Neural progenitor cell (in vitro differentiated cells): ENCODE data around the gene MYO1F. TPM values are rescaled to one million over a fixed set of nuclear protein-coding genes. Genes with fewer than 3 reads are reported as not detected.
"Not testable (repeated sequence)": the region's sequence is repeated elsewhere in the genome, so short reads cannot be mapped to it uniquely, and the experiment has no call there.

Experiments used
- DNase-seq: peaks from one replicate; pipeline ENCODE4 v3.0.0-alpha.2; 2016; ENCODE audit warnings: low spot score
- H2AFZ ChIP-seq: fragments of 200-600 bp; sonication (generic); replicated peaks from 2 replicates; pipeline ENCODE4 v1.6.1; 2016; ENCODE audit warnings: antibody characterized with exemption
- H3F3A ChIP-seq: fragments of 200-600 bp; sonication (generic); 2 replicates; pipeline ENCODE4 v1.6.1; 2016; ENCODE audit warnings: antibody characterized with exemption, low read depth
- H3K27ac ChIP-seq: fragments of 200-600 bp; sonication (generic); 2 replicates; pipeline ENCODE4 v1.5.1; 2016; ENCODE audit warnings: mild to moderate bottlenecking
- H3K27me3 ChIP-seq: fragments of 200-600 bp; sonication (generic); 2 replicates; pipeline ENCODE4 v1.6.1; 2016; ENCODE audit warnings: mild to moderate bottlenecking, moderate library complexity
- H3K36me3 ChIP-seq: fragments of 200-600 bp; sonication (generic); 2 replicates; pipeline ENCODE4 v1.5.1; 2016
- H3K4me1 ChIP-seq: fragments of 200-600 bp; sonication (generic); 2 replicates; pipeline ENCODE4 v1.6.1; 2016; ENCODE audit warnings: mixed run types
- H3K4me2 ChIP-seq: fragments of 200-600 bp; sonication (generic); 2 replicates; pipeline ENCODE4 v1.6.1; 2016
- H3K4me3 ChIP-seq: fragments of 200-600 bp; sonication (generic); 2 replicates; pipeline ENCODE4 v1.5.1; 2016
- H3K79me2 ChIP-seq: fragments of 200-600 bp; sonication (generic); 2 replicates; pipeline ENCODE4 v1.6.1; 2016; ENCODE audit warnings: low read depth
- H3K9ac ChIP-seq: fragments of 200-600 bp; sonication (generic); 2 replicates; pipeline ENCODE4 v1.6.1; 2016
- H3K9me3 ChIP-seq: fragments of 200-600 bp; sonication (generic); 2 replicates; pipeline ENCODE4 v1.5.1; 2016; ENCODE audit warnings: low read depth
- H4K20me1 ChIP-seq: fragments of 200-600 bp; sonication (generic); 2 replicates; pipeline ENCODE4 v1.6.1; 2016; ENCODE audit warnings: low read depth
- H3K27ac Mint-ChIP-seq: 3 replicates; pipeline ENCODE4 v1.8.0; 2021; ENCODE audit warnings: mixed read lengths
- H3K27me3 Mint-ChIP-seq: 2 replicates; pipeline ENCODE4 v1.8.0; 2022; ENCODE audit warnings: low read depth, mild to moderate bottlenecking, inconsistent platforms, moderate library complexity, mixed read lengths; ENCODE audit not compliant: insufficient read depth
- H3K36me3 Mint-ChIP-seq: 3 replicates; pipeline ENCODE4 v1.8.0; 2021; ENCODE audit warnings: mixed read lengths
- H3K4me1 Mint-ChIP-seq: 3 replicates; pipeline ENCODE4 v1.8.0; 2021; ENCODE audit warnings: mixed read lengths
- H3K4me3 Mint-ChIP-seq: 3 replicates; pipeline ENCODE4 v1.8.0; 2021; ENCODE audit warnings: mild to moderate bottlenecking, moderate library complexity, mixed read lengths
- H3K9me3 Mint-ChIP-seq: 3 replicates; pipeline ENCODE4 v1.8.0; 2020; ENCODE audit warnings: mixed read lengths
- EZH2 ChIP-seq: fragments of 200-600 bp; sonication (generic); IDR thresholded peaks from 2 replicates; pipeline ENCODE4 v1.6.1; 2017; ENCODE audit warnings: antibody characterized with exemption, mild to moderate bottlenecking, moderate library complexity
- EZH2phosphoT487 ChIP-seq: fragments of 200-600 bp; sonication (generic); IDR thresholded peaks from 2 replicates; pipeline ENCODE4 v1.6.1; 2017; ENCODE audit warnings: antibody characterized with exemption
- total RNA-seq: library from RNA; depleted of rRNA; stranded (reverse); fragments of >200 nt; gene quantifications from 2 replicates; pipeline ENCODE4 v1.2.3, GENCODE V29; 2015; ENCODE audit warnings: low replicate concordance
- TF ChIP-seq, protein P1 (sequence below): fragments of 200-600 bp; sonication (generic); IDR thresholded peaks from 2 replicates; pipeline ENCODE4 v1.5.1; 2017; ENCODE audit warnings: antibody characterized with exemption, mild to moderate bottlenecking

MYO1F gene
- 0.09 and 0.15 TPM in 2 replicates for total RNA-seq

DNA sequence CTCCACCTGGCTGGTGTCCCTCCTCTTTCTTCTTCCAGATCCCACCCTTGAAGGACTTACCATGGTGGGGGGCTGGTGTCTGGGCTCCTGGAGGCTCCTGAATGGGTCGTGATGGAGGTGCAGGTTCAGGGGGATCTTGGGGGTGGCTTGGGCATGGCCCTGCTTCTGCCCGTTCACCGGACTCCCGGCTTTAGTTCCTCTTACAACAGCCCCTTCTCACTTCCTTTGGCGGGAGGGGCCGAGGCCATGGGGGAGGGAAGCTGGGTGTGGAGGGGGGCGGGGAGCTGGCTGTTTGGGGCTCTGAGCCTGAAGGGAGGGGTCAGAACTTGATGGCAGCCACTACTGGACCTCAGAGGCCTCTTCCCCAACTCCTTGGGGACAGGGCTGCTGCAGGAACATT lies at the start of gene MYO1F:
Gene MYO1F, minus strand, starts transcription at position 196 of the 400 bp plus-strand sequence. Its CDS starts 133 bp downstream, at position 63.
- Mint-ChIP-seq H3K36me3 (no peaks in the 10 kb centered on the region), H3K9me3 (no peaks in the 10 kb centered on the region), H3K4me3 (peak within 1 kb of the TSS; percentile 13), H3K4me1 (peaks cover 15% of the 10 kb centered on the region), H3K27me3 (peaks cover 14% of the 10 kb centered on the region), H3K27ac (no peak within 1 kb of the TSS)
- no peak for DNase-seq
- H3K27me3 ChIP-seq: peaks cover 13% of the 10 kb centered on the region
- no peaks in the 10 kb centered on the region for H4K20me1 ChIP-seq
- no peak within 1 kb of the TSS for H3K9ac ChIP-seq
- no peak within 1 kb of the TSS for H2AFZ ChIP-seq
- H3K4me3 ChIP-seq: no peak within 1 kb of the TSS
- H3K4me2 ChIP-seq: no peak within 1 kb of the TSS
- TF ChIP-seq EZH2: no peak
- TF ChIP-seq, protein P1, sequence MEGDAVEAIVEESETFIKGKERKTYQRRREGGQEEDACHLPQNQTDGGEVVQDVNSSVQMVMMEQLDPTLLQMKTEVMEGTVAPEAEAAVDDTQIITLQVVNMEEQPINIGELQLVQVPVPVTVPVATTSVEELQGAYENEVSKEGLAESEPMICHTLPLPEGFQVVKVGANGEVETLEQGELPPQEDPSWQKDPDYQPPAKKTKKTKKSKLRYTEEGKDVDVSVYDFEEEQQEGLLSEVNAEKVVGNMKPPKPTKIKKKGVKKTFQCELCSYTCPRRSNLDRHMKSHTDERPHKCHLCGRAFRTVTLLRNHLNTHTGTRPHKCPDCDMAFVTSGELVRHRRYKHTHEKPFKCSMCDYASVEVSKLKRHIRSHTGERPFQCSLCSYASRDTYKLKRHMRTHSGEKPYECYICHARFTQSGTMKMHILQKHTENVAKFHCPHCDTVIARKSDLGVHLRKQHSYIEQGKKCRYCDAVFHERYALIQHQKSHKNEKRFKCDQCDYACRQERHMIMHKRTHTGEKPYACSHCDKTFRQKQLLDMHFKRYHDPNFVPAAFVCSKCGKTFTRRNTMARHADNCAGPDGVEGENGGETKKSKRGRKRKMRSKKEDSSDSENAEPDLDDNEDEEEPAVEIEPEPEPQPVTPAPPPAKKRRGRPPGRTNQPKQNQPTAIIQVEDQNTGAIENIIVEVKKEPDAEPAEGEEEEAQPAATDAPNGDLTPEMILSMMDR: no peak
- no peak for TF ChIP-seq EZH2phosphoT487
- no peaks in the 10 kb centered on the region for H3K79me2 ChIP-seq
- peaks cover 11% of the 10 kb centered on the region for H3F3A ChIP-seq
- H3K27ac ChIP-seq: no peak within 1 kb of the TSS
- peaks cover 5% of the 10 kb centered on the region for H3K4me1 ChIP-seq
- H3K9me3 ChIP-seq: no peaks in the 10 kb centered on the region
- H3K36me3 ChIP-seq: no peaks in the 10 kb centered on the region

DNA sequence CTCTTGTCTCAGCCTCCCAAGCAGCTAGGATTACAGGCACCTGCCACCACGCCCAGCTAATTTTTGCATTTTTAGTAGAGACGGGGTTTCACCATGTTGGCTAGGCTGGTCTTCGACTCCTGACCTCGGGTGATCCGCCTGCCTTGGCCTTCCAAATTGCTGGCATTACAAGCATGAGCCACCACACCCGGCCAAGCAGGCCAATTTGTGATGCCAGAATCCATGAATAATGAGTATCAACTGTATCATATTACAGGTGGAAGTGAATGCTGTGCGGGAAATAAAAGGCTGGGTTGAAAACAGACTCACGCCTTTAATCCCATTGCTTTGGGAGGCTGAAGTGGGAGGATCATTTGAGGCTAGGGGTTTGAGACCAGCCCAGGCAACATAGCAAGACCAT lies 49.6 kb upstream of the MYO1F start:
- Histone ChIP-seq H3K4me1 (peaks cover 19% of the 10 kb centered on the region), H3K27ac (no peak overlapping the region), H3K36me3 (no peaks in the 10 kb centered on the region), H2AFZ (no peak overlapping the region), H3K9me3 (no peaks in the 10 kb centered on the region), H3K4me3 (no peak overlapping the region), H3K4me2 (no peak overlapping the region), H3K27me3 (no peaks in the 10 kb centered on the region), H3K9ac (no peak overlapping the region), H4K20me1 (no peaks in the 10 kb centered on the region), H3F3A (peaks cover 20% of the 10 kb centered on the region), H3K79me2 (no peaks in the 10 kb centered on the region)
- DNase-seq: no peak
- peaks cover 6% of the 10 kb centered on the region for H3K9me3 Mint-ChIP-seq
- TF ChIP-seq EZH2 (no peak), EZH2phosphoT487 (no peak)
- TF ChIP-seq, protein P1: no peak
- H3K27me3 Mint-ChIP-seq: peaks cover 11% of the 10 kb centered on the region
- no peaks in the 10 kb centered on the region for H3K36me3 Mint-ChIP-seq
- no peak overlapping the region for H3K4me3 Mint-ChIP-seq
- no peak overlapping the region for H3K27ac Mint-ChIP-seq
- H3K4me1 Mint-ChIP-seq: peaks cover 14% of the 10 kb centered on the region

DNA sequence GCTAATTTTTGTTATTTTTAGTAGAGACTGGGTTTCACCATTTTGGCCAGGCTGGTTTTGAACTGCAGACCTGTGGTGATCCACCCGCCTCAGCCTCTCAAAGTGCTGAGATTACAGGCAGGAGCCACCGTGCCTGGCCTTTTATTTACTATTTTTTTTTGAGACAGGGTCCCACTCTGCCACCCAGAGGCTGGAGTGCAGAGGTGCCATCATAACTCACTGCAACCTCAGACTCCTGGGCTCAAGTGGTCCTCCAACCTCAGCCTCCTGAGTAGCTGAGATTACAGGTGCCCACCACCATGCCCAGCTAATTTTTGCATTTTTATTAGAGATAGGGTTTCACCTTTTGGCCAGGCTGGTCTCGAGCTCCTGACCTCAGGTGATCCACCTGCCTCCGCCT lies 45.6 kb upstream of the MYO1F start:
- peak; percentile 33 for DNase-seq
- not testable (repeated sequence) for H3K4me1 Mint-ChIP-seq, H3K36me3 ChIP-seq, H3K27me3 Mint-ChIP-seq, H3F3A ChIP-seq, H3K27ac Mint-ChIP-seq, H3K79me2 ChIP-seq, H2AFZ ChIP-seq, H3K4me3 ChIP-seq, H3K4me2 ChIP-seq, H3K27me3 ChIP-seq, H4K20me1 ChIP-seq, H3K9ac ChIP-seq, H3K27ac ChIP-seq, H3K4me3 Mint-ChIP-seq, H3K4me1 ChIP-seq, H3K36me3 Mint-ChIP-seq, H3K9me3 ChIP-seq, H3K9me3 Mint-ChIP-seq
- TF ChIP-seq, protein P1: peak; percentile 48

DNA sequence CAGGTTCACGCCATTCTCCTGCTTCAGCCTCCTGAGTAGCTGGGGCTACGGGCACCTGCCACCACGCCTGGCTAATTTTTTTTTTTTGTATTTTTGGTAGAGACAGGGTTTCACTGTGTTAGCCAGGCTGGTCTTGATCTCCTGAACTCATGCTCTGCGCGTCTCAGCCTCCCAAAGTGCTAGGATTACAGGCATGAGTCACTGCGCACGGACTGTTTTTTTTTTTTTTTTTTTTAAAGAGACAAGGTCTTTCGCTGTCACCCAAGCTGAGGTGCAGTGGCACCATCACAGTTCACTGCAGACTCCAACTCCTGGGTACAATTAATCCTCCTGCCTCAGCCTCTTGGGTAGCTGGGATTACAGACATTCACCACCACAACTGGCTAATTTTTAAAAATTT lies 41.5 kb upstream of the MYO1F start:
- Histone ChIP-seq H4K20me1 (no peaks in the 10 kb centered on the region), H2AFZ (no peak overlapping the region), H3K4me1 (no peaks in the 10 kb centered on the region), H3K4me2 (no peak overlapping the region), H3K79me2 (no peaks in the 10 kb centered on the region), H3K36me3 (no peaks in the 10 kb centered on the region), H3F3A (no peaks in the 10 kb centered on the region), H3K27me3 (no peaks in the 10 kb centered on the region), H3K4me3 (no peak overlapping the region), H3K9me3 (no peaks in the 10 kb centered on the region), H3K9ac (no peak overlapping the region), H3K27ac (no peak overlapping the region)
- H3K27me3 Mint-ChIP-seq: peaks cover 12% of the 10 kb centered on the region
- no peak for DNase-seq
- no peaks in the 10 kb centered on the region for H3K36me3 Mint-ChIP-seq
- TF ChIP-seq EZH2phosphoT487: no peak
- no peak for TF ChIP-seq EZH2
- TF ChIP-seq, protein P1: no peak
- H3K4me3 Mint-ChIP-seq: no peak overlapping the region
- H3K9me3 Mint-ChIP-seq: no peaks in the 10 kb centered on the region
- peaks cover 3% of the 10 kb centered on the region for H3K4me1 Mint-ChIP-seq
- no peak overlapping the region for H3K27ac Mint-ChIP-seq
